Measurements from ENCODE around the gene NAPG.
"Not testable (repeated sequence)": the region's sequence is repeated elsewhere in the genome, so short reads cannot be mapped to it uniquely, and the experiment has no call there.

Gene NAPG

GRCh38 chr18:10515456-10515855 lies 10.4 kb upstream of the NAPG start:
- DNase-seq: no peak

- DNase-seq: no peak
These were observed 9.7 kb upstream of the NAPG start for GRCh38 chr18:10516078-10516477.

- DNase-seq: no peak
These were observed 7.1 kb upstream of the NAPG start for GRCh38 chr18:10518595-10519255.

GRCh38 chr18:10519366-10519765 lies 6.5 kb upstream of the NAPG start:
- DNase-seq: no peak

GRCh38 chr18:10519999-10520935 lies 5.6 kb upstream of the NAPG start:
- peak; percentile 85 for DNase-seq

GRCh38 chr18:10521566-10521965 lies 4.3 kb upstream of the NAPG start:
- no peak for DNase-seq

GRCh38 chr18:10522574-10522973 lies 3.3 kb upstream of the NAPG start:
- no peak for DNase-seq

GRCh38 chr18:10523544-10523943 lies 2.3 kb upstream of the NAPG start:
- DNase-seq: no peak

- no peak for DNase-seq
These were observed 1.1 kb upstream of the NAPG start for GRCh38 chr18:10524507-10525370.

- no peak for DNase-seq
These were observed 496 bp upstream of the NAPG start for GRCh38 chr18:10525371-10525691.

- DNase-seq: no peak
These were observed 728 bp downstream of the NAPG start for GRCh38 chr18:10526561-10526949.

GRCh38 chr18:10528439-10528838 lies 2.6 kb downstream of the NAPG start:
- DNase-seq: no peak

- DNase-seq: no peak
These were observed 4.2 kb downstream of the NAPG start for GRCh38 chr18:10530002-10530401.

- no peak for DNase-seq
These were observed 5.0 kb downstream of the NAPG start for GRCh38 chr18:10530852-10531251.

GRCh38 chr18:10533111-10533510 lies 7.3 kb downstream of the NAPG start:
- no peak for DNase-seq

- no peak for DNase-seq
These were observed 10.5 kb downstream of the NAPG start for GRCh38 chr18:10536280-10536679.

GRCh38 chr18:10537765-10538164 lies 11.9 kb downstream of the NAPG start:
- DNase-seq: no peak

- DNase-seq: not testable (repeated sequence)
These were observed 13.3 kb downstream of the NAPG start for GRCh38 chr18:10539124-10539523.

- no peak for DNase-seq
These were observed 17.4 kb downstream of the NAPG start for GRCh38 chr18:10543277-10543676.

- DNase-seq: no peak
These were observed 18.4 kb downstream of the NAPG start for GRCh38 chr18:10544093-10544748.

GRCh38 chr18:10546557-10547300 lies 20.9 kb downstream of the NAPG start:
- no peak for DNase-seq

- DNase-seq: no peak
These were observed 26.4 kb downstream of the NAPG start for GRCh38 chr18:10552226-10552625.

Measured in NCI-H2171 (cell line).